OCI-LY1 (cell line): ENCODE results near the gene C13orf46.

ENCODE experiments used
- H2AFZ ChIP-seq: fragments of 200-600 bp; sonication (generic), shearing (Covaris generic); 2 replicates; pipeline ENCODE4 v1.6.0; 2014; ENCODE audit warnings: antibody characterized with exemption, mild to moderate bottlenecking, low read length
- H3F3A ChIP-seq: fragments of 200-600 bp; sonication (generic), shearing (Covaris generic); 2 replicates; pipeline ENCODE4 v1.6.0; 2014; ENCODE audit warnings: mild to moderate bottlenecking, antibody characterized with exemption, low read length, moderate library complexity; ENCODE audit not compliant: insufficient read depth
- H3K27ac ChIP-seq: fragments of 200-600 bp; sonication (generic); 2 replicates; pipeline ENCODE4 v1.5.1; 2014; ENCODE audit warnings: low read length, mixed run types, mild to moderate bottlenecking, low read depth; ENCODE audit not compliant: poor library complexity, severe bottlenecking
- H3K27me3 ChIP-seq: fragments of 200-600 bp; sonication (generic); 2 replicates; pipeline ENCODE4 v1.6.0; 2014; ENCODE audit warnings: antibody characterized with exemption, mild to moderate bottlenecking, low read length, moderate library complexity; ENCODE audit not compliant: insufficient read depth
- H3K36me3 ChIP-seq: fragments of 200-600 bp; sonication (generic); 2 replicates; pipeline ENCODE4 v1.6.1; 2014; ENCODE audit warnings: mild to moderate bottlenecking, antibody characterized with exemption, low read length, moderate library complexity, mixed read lengths; ENCODE audit not compliant: insufficient read depth
- H3K4me1 ChIP-seq: fragments of 200-600 bp; sonication (generic); 2 replicates; pipeline ENCODE4 v1.5.1; 2014; ENCODE audit warnings: mild to moderate bottlenecking, low read length, moderate library complexity; ENCODE audit not compliant: insufficient read depth, severe bottlenecking
- H3K4me2 ChIP-seq: fragments of 200-600 bp; sonication (generic), shearing (Covaris generic); 2 replicates; pipeline ENCODE4 v1.6.1; 2014; ENCODE audit warnings: low read length
- H3K4me3 ChIP-seq: fragments of 200-600 bp; sonication (generic); 2 replicates; pipeline ENCODE4 v1.5.1; 2014; ENCODE audit warnings: low read length, low read depth, mild to moderate bottlenecking, mixed read lengths; ENCODE audit not compliant: poor library complexity, severe bottlenecking
- H3K79me2 ChIP-seq: fragments of 200-600 bp; shearing (Covaris generic); 2 replicates; pipeline ENCODE4 v1.6.1; 2016; ENCODE audit warnings: mixed run types, low read length, mixed read lengths; ENCODE audit not compliant: insufficient read depth
- H3K9ac ChIP-seq: fragments of 200-600 bp; sonication (generic), shearing (Covaris generic); 2 replicates; pipeline ENCODE4 v1.6.1; 2014; ENCODE audit warnings: mild to moderate bottlenecking, low read length, mixed read lengths
- H3K9me2 ChIP-seq: fragments of 200-600 bp; sonication (generic), shearing (Covaris generic); 2 replicates; pipeline ENCODE4 v1.6.1; 2014; ENCODE audit warnings: low read depth, mild to moderate bottlenecking, low read length, mixed read lengths
- H3K9me3 ChIP-seq: fragments of 200-600 bp; shearing (Covaris generic); 2 replicates; pipeline ENCODE4 v1.6.1; 2014; ENCODE audit warnings: low read length, mixed read lengths
- H4K20me1 ChIP-seq: fragments of 200-600 bp; sonication (generic), shearing (Covaris generic); 2 replicates; pipeline ENCODE4 v1.6.0; 2016; ENCODE audit warnings: mild to moderate bottlenecking, low read length; ENCODE audit not compliant: insufficient read depth
- CTCF ChIP-seq: fragments of 200-600 bp; sonication (generic), shearing (Covaris generic); IDR thresholded peaks from 2 replicates; pipeline ENCODE4 v1.5.1; 2017; ENCODE audit warnings: mild to moderate bottlenecking, antibody characterized with exemption, low read length, moderate library complexity, mixed read lengths
- EZH2 ChIP-seq: fragments of 200-600 bp; sonication (generic), shearing (Covaris generic); IDR thresholded peaks from 2 replicates; pipeline ENCODE4 v1.8.0; 2017; ENCODE audit warnings: borderline replicate concordance, mixed run types, mild to moderate bottlenecking, antibody characterized with exemption, low read length, moderate library complexity, mixed read lengths

Gene C13orf46

GRCh38 chr13:113956571-113956970, 17.3 kb downstream of the C13orf46 start:
- Histone ChIP-seq H3K79me2 (no peaks in the 10 kb centered on the region), H3K4me1 (no peaks in the 10 kb centered on the region), H3K9me3 (peaks cover 23% of the 10 kb centered on the region), H3K36me3 (no peaks in the 10 kb centered on the region; the same call in 1 of the 2 replicates), H3F3A (no peaks in the 10 kb centered on the region), H3K9ac (no peak overlapping the region), H4K20me1 (no peaks in the 10 kb centered on the region), H2AFZ (no peak overlapping the region), H3K27me3 (no peaks in the 10 kb centered on the region; the same call in 1 of the 2 replicates), H3K4me2 (no peak overlapping the region), H3K4me3 (no peak overlapping the region), H3K27ac (no peak overlapping the region), H3K9me2 (no peaks in the 10 kb centered on the region)
- no peak for TF ChIP-seq EZH2
- TF ChIP-seq CTCF = no peak

- no peak for TF ChIP-seq CTCF
- TF ChIP-seq EZH2 = no peak
- H3K4me2 ChIP-seq = no peak overlapping the region
- H3K36me3 ChIP-seq = no peaks in the 10 kb centered on the region
- no peaks in the 10 kb centered on the region; the same call in 1 of the 2 replicates for H3K27me3 ChIP-seq
- H3K4me3 ChIP-seq = no peak overlapping the region
- no peaks in the 10 kb centered on the region for H3K4me1 ChIP-seq
- peaks cover 20% of the 10 kb centered on the region for H3K9me3 ChIP-seq
- H3K79me2 ChIP-seq = no peaks in the 10 kb centered on the region
- H3F3A ChIP-seq = no peaks in the 10 kb centered on the region
- no peaks in the 10 kb centered on the region for H4K20me1 ChIP-seq
- no peak overlapping the region for H2AFZ ChIP-seq
- H3K9ac ChIP-seq = no peak overlapping the region
- no peaks in the 10 kb centered on the region for H3K9me2 ChIP-seq
- H3K27ac ChIP-seq = no peak overlapping the region
Measured at GRCh38 chr13:113955691-113956090, 18.2 kb downstream of the C13orf46 start.

- H3K4me2 ChIP-seq = no peak overlapping the region
- H3K79me2 ChIP-seq = no peaks in the 10 kb centered on the region
- TF ChIP-seq CTCF (no peak), EZH2 (no peak)
- no peaks in the 10 kb centered on the region for H4K20me1 ChIP-seq
- H3K9me2 ChIP-seq = no peaks in the 10 kb centered on the region
- H3K27ac ChIP-seq = no peak overlapping the region
- no peaks in the 10 kb centered on the region for H3K4me1 ChIP-seq
- no peak overlapping the region for H2AFZ ChIP-seq
- no peak overlapping the region for H3K9ac ChIP-seq
- H3K36me3 ChIP-seq = no peaks in the 10 kb centered on the region
- H3F3A ChIP-seq = no peaks in the 10 kb centered on the region
- no peaks in the 10 kb centered on the region; the same call in 1 of the 2 replicates for H3K27me3 ChIP-seq
- no peak overlapping the region for H3K4me3 ChIP-seq
- H3K9me3 ChIP-seq = peaks cover 15% of the 10 kb centered on the region
Measured at GRCh38 chr13:113955235-113955634, 18.6 kb downstream of the C13orf46 start.
